ENCODE measurements around the gene SNRNP25. TPM values are rescaled to one million over a fixed set of nuclear protein-coding genes. Genes with fewer than 3 reads are reported as not detected.

SNRNP25 gene
- total RNA-seq, 3 donors from 2014 or later = 18.8 to 24.9 (median 20.6) TPM

DNA sequence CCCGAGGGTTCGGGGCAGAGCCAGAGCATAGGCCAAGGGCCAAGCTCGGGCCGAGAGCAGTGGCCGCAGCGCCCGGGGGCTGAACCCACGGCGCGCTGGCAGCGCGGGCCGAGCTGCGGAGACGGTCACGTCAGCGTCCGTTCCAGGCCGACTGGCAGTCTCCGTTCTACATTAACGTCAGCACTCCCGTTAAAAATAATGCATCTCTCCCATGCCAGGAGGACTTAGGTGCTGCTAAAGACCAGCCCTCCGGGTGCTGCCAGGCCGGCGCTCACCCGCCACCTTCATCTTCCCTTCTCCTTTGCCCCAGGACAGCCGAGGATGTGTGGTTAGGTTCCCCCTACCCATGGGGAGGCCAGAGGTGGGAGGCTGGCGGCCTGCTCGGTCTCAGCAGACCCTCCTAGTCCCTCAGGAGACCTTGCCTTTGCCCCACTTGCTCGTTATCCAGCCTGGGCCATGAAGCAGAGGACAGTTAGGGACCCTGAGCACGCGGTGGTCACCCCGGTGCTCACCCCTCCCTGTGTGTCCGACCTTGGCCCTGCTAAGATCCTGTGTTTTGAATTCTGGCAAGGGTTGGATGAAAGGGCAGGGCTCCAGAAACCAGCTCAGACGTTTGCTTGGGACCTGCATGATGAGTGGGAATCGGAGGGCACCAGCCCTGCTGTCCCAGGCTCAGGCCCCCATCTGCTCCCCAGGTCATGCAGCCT is 25.0 kb downstream of the SNRNP25 start:
- Histone ChIP-seq H3K9me3 (no peaks in the 10 kb centered on the region), H3K36me3 (ENCODE audit: low read depth) (no peaks in the 10 kb centered on the region), H3K4me1 (ENCODE audit: low read depth) (peaks cover 25% of the 10 kb centered on the region), H3K4me3 (peak overlapping the region; percentile 72)
- ATAC-seq (peak; percentile 5), DNase-seq (peak in 1 of 3 donors; percentile 51)
- intact Hi-C loops (cut with DNase I, micrococcal nuclease) = no loop called here
- TF ChIP-seq, protein P1, sequence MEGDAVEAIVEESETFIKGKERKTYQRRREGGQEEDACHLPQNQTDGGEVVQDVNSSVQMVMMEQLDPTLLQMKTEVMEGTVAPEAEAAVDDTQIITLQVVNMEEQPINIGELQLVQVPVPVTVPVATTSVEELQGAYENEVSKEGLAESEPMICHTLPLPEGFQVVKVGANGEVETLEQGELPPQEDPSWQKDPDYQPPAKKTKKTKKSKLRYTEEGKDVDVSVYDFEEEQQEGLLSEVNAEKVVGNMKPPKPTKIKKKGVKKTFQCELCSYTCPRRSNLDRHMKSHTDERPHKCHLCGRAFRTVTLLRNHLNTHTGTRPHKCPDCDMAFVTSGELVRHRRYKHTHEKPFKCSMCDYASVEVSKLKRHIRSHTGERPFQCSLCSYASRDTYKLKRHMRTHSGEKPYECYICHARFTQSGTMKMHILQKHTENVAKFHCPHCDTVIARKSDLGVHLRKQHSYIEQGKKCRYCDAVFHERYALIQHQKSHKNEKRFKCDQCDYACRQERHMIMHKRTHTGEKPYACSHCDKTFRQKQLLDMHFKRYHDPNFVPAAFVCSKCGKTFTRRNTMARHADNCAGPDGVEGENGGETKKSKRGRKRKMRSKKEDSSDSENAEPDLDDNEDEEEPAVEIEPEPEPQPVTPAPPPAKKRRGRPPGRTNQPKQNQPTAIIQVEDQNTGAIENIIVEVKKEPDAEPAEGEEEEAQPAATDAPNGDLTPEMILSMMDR (IDR thresholded peaks at IDR 0.05) = no peak

DNA sequence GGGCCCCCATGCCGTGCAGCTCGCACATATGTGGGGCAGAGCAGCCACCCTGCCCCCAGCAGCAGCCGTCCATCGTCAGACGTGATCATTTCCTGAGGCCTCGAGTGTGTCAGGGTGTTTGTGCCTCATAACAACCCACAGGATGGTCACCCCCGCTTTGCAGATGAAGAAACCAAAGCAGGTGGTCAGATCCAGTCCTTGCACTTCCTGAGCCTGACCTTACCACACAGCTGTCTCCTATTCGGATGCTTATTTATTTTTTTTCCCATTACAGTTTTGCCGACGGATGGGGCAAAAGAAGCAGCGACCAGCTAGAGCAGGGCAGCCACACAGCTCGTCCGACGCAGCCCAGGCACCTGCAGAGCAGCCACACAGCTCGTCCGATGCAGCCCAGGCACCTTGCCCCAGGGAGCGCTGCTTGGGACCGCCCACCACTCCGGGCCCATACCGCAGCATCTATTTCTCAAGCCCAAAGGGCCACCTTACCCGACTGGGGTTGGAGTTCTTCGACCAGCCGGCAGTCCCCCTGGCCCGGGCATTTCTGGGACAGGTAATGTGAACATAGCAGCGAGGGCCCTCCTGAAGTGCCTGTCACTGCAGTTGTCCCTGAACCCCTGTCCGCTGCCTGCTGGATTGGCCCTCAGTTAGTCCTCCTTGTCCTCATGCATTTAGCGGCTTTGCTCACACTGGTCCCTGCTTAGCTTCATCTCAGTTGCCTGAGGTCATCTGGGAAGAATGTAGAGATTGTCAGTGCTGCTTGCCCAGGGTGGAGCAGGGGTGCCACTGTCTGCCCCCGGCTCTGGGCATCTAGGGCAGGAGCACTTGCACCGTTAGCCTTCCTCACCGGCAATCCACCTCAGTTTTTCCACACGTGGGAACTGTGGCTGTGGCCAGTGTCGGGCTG is 25.8 kb downstream of the SNRNP25 start:
- H3K36me3 ChIP-seq (ENCODE audit: low read depth) = no peaks in the 10 kb centered on the region
- DNase-seq (no peak), ATAC-seq (no peak)
- TF ChIP-seq, protein P1 (IDR thresholded peaks at IDR 0.05) = no peak
- H3K9me3 ChIP-seq = no peaks in the 10 kb centered on the region
- intact Hi-C loops (cut with DNase I, micrococcal nuclease) = no loop called here
- peaks cover 28% of the 10 kb centered on the region for H3K4me1 ChIP-seq (ENCODE audit: low read depth)
- no peak overlapping the region for H3K4me3 ChIP-seq

DNA sequence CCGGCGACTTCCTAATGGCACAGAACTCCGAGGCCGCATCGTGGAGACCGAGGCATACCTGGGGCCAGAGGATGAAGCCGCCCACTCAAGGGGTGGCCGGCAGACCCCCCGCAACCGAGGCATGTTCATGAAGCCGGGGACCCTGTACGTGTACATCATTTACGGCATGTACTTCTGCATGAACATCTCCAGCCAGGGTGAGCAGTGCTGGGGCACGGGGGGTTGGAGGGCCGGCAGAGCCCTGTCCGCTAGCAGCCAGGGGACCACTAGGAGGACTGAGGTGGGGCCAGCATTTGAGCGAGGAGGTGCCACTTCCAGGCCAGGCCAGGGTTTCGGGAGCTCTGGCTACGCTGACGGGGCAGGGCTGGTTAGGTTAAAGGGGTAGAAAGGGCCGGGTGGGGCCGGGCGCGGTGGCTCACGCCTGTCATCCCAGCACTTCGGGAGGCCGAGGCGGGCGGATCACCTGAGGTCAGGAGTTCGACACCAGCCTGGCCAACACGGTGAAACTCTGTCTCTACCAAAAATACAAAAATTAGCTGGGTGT is 29.5 kb downstream of the SNRNP25 start:
- ATAC-seq (no peak), DNase-seq (no peak)
- no peaks in the 10 kb centered on the region for H3K36me3 ChIP-seq (ENCODE audit: low read depth)
- intact Hi-C loops (cut with DNase I, micrococcal nuclease) = no loop called here
- TF ChIP-seq, protein P1 (IDR thresholded peaks at IDR 0.05) = no peak
- H3K4me3 ChIP-seq = no peak overlapping the region
- peaks cover 18% of the 10 kb centered on the region for H3K4me1 ChIP-seq (ENCODE audit: low read depth)
- no peaks in the 10 kb centered on the region for H3K9me3 ChIP-seq

DNA sequence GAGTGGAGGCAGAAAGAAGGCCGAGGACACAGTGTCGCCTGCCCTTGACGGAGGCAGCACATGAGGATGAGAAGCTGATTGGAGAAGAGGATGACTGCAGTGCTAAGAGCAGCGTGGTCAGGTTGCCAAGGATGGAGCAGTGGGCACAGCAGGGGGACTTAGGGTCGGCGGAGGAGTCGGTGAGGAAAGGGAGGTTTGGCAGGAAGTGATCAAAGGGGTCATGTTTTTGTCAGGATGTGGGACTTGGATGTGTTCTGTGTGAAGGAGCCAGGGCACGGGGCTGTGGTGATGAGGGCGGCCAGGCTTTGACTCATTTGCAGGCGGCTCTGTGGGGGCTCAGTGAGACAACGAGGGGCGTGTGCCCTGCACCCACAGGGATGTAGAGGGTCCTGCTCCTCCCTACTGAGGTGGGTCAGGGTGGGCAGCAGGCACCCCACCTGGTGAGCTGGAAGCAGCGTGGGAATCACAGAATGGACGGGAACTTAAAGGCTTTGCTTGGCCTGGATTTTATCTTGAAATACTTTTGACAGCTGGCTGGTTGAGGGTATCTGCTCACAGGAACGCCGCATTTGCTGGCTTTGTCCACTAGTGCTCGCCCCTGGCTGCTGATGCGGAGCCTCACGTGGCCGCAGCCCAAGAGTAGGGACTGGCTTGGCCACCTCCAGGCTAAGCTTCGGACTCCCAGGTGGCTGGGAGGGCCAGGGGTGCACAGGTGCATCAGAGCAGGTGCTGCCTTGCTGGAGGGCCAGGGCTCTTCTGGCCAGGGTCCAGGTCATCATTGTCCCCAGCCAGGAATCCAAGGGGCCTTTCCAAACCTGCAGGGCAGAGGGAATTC is 30.4 kb downstream of the SNRNP25 start:
- peak; percentile 4 for ATAC-seq
- DNase-seq = no peak
- intact Hi-C loops (cut with DNase I, micrococcal nuclease) = no loop called here
- Histone ChIP-seq H3K4me3 (no peak overlapping the region), H3K9me3 (no peaks in the 10 kb centered on the region), H3K4me1 (ENCODE audit: low read depth) (peaks cover 13% of the 10 kb centered on the region), H3K36me3 (ENCODE audit: low read depth) (no peaks in the 10 kb centered on the region)
- TF ChIP-seq, protein P1 (IDR thresholded peaks at IDR 0.05) = no peak
